Measurements from ENCODE around the gene HNRNPA1.

HNRNPA1 gene

DNA sequence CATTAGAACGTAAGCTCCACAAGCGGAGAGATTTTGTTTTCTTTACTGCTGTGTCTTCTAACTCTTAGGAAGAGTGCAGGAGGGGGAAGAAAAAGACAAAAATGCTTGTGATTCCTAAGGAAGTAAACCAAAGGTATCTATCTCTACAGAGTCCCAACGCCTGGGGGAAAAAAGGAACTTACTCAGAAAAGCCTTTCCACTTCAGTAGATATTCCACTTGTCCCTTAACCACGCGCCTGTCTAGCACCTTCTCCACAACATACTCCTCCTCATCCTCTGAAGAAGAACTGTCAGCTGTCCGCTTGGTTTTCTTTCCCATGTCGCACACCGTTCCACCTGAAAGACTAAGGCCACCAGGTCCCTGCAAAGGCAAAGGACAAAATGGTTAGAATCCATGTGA, 23.2 kb upstream of the HNRNPA1 start:
- no peaks in the 10 kb centered on the region for H3K27me3 ChIP-seq (ENCODE audit: low read depth, low read length)
- H3K4me1 ChIP-seq (ENCODE audit: control insufficient read depth in 1 of 2, insufficient read depth in 2 of 2, low read length in 2 of 2) = peaks cover 8 to 18% of the 10 kb centered on the region in 2 donors
- H3K9me3 ChIP-seq (ENCODE audit: control insufficient read depth in 1 of 2, low read length in 2 of 2) = no peaks in the 10 kb centered on the region
- H3K4me3 ChIP-seq (ENCODE audit: low read depth in 1 of 2, low read length in 2 of 2) = no peak overlapping the region
- H3K36me3 ChIP-seq (ENCODE audit: control insufficient read depth in 1 of 2, insufficient read depth in 2 of 2, low read length in 2 of 2) = peaks cover 15 to 38% of the 10 kb centered on the region in 2 donors
- no peak overlapping the region for H3K27ac ChIP-seq (ENCODE audit: low read length)

DNA sequence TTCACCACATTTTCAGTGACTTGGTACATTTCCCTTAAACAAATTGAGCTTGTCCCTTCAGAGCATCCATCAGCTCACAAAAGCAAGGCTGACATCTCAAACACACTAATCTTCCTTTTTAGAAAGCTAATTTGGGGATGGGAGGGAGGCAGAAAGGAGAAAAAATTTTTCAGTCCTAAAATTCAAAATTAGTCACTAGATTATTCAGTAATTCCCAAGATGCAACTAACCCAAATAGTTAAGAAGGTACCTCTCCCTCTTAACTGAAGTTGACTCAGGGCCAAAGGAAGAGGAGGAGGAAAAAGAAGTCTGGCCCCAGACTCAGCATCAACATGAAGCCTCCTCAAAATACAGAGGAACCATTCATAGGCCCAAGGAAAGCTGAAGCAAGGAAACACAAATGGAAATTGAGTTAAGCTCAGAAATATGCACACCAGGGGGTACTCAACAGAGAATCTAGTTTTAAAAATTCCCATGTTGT, 22.3 kb upstream of the HNRNPA1 start:
- Histone ChIP-seq H3K27ac (ENCODE audit: low read length) (peak overlapping the region; percentile 84), H3K27me3 (ENCODE audit: low read depth, low read length) (no peaks in the 10 kb centered on the region), H3K9me3 (ENCODE audit: control insufficient read depth in 1 of 2, low read length in 2 of 2) (no peaks in the 10 kb centered on the region), H3K4me3 (ENCODE audit: low read depth in 1 of 2, low read length in 2 of 2) (no peak overlapping the region), H3K36me3 (ENCODE audit: control insufficient read depth in 1 of 2, insufficient read depth in 2 of 2, low read length in 2 of 2) (peaks cover 15 to 38% of the 10 kb centered on the region in 2 donors), H3K4me1 (ENCODE audit: control insufficient read depth in 1 of 2, insufficient read depth in 2 of 2, low read length in 2 of 2) (peaks cover 8 to 18% of the 10 kb centered on the region in 2 donors)

DNA sequence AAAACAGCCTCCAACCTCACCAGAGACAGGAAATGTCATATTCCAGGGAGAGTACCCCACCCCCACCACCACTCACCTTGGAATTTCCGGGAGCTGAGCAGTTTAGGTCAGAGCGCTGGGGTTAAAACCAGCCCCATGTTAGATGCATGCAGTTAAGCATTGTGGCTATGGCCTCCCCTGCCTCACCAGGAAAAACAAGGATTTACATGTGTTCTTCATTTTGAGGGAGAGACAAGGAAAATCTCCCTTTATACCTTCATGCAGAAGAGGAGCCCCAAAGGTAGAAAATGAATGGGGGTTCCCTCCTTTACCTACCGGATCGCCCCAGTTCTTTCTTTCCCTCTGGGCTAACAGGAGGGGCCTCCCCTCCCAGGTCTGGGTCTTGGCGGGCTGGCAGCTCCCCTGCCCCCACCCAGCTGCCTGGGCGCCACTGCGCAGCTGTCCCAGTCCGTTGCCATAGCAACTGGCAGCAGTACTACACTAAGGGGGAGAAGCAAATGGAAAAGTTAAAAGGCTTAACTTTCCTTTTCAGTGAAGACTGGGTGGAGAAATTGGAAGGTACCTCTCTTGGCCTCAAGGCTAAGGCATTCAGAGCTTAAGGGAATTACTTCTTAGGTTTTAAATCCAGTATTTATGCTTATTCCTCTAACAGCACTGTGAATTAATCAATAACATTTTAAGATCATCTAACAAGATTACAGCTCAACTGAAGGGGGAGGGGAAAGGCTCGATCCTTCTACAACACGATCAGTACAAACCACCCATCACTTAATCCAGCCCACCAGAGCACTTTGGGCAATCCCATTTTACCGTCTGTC, 21.1 kb upstream of the HNRNPA1 start:
- Histone ChIP-seq H3K4me1 (ENCODE audit: control insufficient read depth in 1 of 2, insufficient read depth in 2 of 2, low read length in 2 of 2) (peaks cover 8 to 18% of the 10 kb centered on the region in 2 donors), H3K9me3 (ENCODE audit: control insufficient read depth in 1 of 2, low read length in 2 of 2) (no peaks in the 10 kb centered on the region)

DNA sequence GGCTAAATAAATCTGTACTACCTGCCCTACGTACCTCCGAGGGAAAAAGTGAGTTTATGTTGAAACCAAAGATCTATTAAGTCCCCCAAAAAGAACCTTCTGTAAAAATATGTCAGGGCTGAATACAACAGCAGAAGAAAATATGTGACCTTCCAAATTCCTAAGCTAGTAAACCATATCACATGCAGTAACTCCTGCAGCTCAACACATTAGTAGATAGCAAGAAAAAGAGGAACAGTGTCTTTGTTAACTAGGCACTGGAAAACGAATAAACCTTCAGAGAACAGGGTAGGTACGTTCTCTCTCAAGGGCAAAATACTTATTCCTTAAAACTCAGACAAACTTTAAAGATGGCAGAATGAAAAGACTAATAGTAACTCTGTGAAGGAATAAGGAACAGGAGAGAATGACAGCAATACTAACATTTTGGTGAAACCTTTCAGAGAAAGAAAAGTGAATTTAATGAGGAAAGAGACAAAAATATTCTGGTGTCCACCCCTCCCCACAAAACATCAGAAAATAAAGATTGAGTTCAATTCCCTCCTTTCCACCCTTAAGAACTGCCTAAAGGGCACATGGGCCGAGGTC, 18.6 kb upstream of the HNRNPA1 start:
- Histone ChIP-seq H3K36me3 (ENCODE audit: control insufficient read depth in 1 of 2, insufficient read depth in 2 of 2, low read length in 2 of 2) (peaks cover 5 to 12% of the 10 kb centered on the region in 2 donors), H3K27me3 (ENCODE audit: low read depth, low read length) (no peaks in the 10 kb centered on the region), H3K27ac (ENCODE audit: low read length) (peak overlapping the region; percentile 24), H3K4me1 (ENCODE audit: control insufficient read depth in 1 of 2, insufficient read depth in 2 of 2, low read length in 2 of 2) (peaks cover 8 to 18% of the 10 kb centered on the region in 2 donors), H3K9me3 (ENCODE audit: control insufficient read depth in 1 of 2, low read length in 2 of 2) (no peaks in the 10 kb centered on the region), H3K4me3 (ENCODE audit: low read depth in 1 of 2, low read length in 2 of 2) (no peak overlapping the region)

More for the DNA sequence above, 21.1 kb upstream of the HNRNPA1 start:
- H3K36me3 ChIP-seq (ENCODE audit: control insufficient read depth in 1 of 2, insufficient read depth in 2 of 2, low read length in 2 of 2) = peaks cover 15 to 29% of the 10 kb centered on the region in 2 donors
- peak overlapping the region; percentile 57 to 65 for H3K4me3 ChIP-seq (ENCODE audit: low read depth in 1 of 2, low read length in 2 of 2)
- peak overlapping the region; percentile 84 for H3K27ac ChIP-seq (ENCODE audit: low read length)
- H3K27me3 ChIP-seq (ENCODE audit: low read depth, low read length) = no peaks in the 10 kb centered on the region

- Histone ChIP-seq H3K4me1 (ENCODE audit: control insufficient read depth in 1 of 2, insufficient read depth in 2 of 2, low read length in 2 of 2) (peaks cover 8 to 18% of the 10 kb centered on the region in 2 donors), H3K36me3 (ENCODE audit: control insufficient read depth in 1 of 2, insufficient read depth in 2 of 2, low read length in 2 of 2) (peaks cover 0 to 8% of the 10 kb centered on the region in 2 donors), H3K27me3 (ENCODE audit: low read depth, low read length) (no peaks in the 10 kb centered on the region), H3K4me3 (ENCODE audit: low read depth in 1 of 2, low read length in 2 of 2) (no peak overlapping the region), H3K27ac (ENCODE audit: low read length) (no peak overlapping the region), H3K9me3 (ENCODE audit: control insufficient read depth in 1 of 2, low read length in 2 of 2) (no peaks in the 10 kb centered on the region)
Measured at GRCh38 chr12:54262403-54262925, 18.1 kb upstream of the HNRNPA1 start.

DNA sequence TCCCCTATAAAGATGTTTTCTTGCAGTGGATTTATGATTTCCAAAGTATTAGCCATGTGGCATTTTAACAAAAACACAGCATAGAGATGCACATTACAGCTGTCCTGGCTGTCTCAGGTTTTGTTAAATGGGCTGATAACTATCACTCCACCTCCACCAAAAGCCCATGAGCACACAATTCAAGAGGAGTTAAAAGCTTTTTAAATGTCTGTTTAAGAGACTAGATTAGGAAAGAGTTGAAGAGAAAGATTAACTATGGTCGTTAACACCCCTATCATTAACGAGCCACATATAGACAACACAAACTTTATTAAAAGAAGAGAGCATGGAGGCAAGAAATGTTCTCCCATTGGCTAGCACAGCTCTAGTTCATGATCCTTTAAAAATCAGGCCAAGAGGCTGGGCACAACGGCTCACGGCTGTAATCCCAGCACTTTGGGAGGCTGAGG, 15.1 kb upstream of the HNRNPA1 start:
- no peaks in the 10 kb centered on the region for H3K9me3 ChIP-seq (ENCODE audit: control insufficient read depth in 1 of 2, low read length in 2 of 2)
- no peak overlapping the region for H3K4me3 ChIP-seq (ENCODE audit: low read depth in 1 of 2, low read length in 2 of 2)
- no peaks in the 10 kb centered on the region for H3K36me3 ChIP-seq (ENCODE audit: control insufficient read depth in 1 of 2, insufficient read depth in 2 of 2, low read length in 2 of 2)
- peaks cover 0 to 9% of the 10 kb centered on the region in 2 donors for H3K4me1 ChIP-seq (ENCODE audit: control insufficient read depth in 1 of 2, insufficient read depth in 2 of 2, low read length in 2 of 2)
- H3K27me3 ChIP-seq (ENCODE audit: low read depth, low read length) = no peaks in the 10 kb centered on the region
- H3K27ac ChIP-seq (ENCODE audit: low read length) = no peak overlapping the region

DNA sequence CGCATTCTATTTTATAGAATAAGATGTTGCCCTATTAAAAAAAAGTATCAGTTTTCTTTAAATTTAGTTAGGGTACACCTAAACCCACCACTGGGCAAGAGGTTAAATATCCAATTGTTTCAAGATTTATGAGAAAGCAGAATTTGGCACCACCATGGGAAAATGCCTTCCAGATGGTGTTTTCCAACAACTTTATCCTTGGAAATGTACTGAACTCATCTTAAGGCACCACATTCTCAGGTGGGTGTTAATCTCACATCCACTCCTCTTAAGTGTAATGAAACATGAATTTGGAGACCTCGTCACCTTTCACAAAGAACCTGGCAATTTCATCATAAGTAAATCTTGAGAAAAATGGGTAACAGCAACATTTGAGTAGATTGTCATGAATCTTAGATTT, 13.7 kb upstream of the HNRNPA1 start:
- Histone ChIP-seq H3K4me1 (ENCODE audit: control insufficient read depth in 1 of 2, insufficient read depth in 2 of 2, low read length in 2 of 2) (peaks cover 0 to 4% of the 10 kb centered on the region in 2 donors), H3K36me3 (ENCODE audit: control insufficient read depth in 1 of 2, insufficient read depth in 2 of 2, low read length in 2 of 2) (no peaks in the 10 kb centered on the region), H3K27me3 (ENCODE audit: low read depth, low read length) (no peaks in the 10 kb centered on the region), H3K4me3 (ENCODE audit: low read depth in 1 of 2, low read length in 2 of 2) (no peak overlapping the region), H3K27ac (ENCODE audit: low read length) (no peak overlapping the region), H3K9me3 (ENCODE audit: control insufficient read depth in 1 of 2, low read length in 2 of 2) (no peaks in the 10 kb centered on the region)

DNA sequence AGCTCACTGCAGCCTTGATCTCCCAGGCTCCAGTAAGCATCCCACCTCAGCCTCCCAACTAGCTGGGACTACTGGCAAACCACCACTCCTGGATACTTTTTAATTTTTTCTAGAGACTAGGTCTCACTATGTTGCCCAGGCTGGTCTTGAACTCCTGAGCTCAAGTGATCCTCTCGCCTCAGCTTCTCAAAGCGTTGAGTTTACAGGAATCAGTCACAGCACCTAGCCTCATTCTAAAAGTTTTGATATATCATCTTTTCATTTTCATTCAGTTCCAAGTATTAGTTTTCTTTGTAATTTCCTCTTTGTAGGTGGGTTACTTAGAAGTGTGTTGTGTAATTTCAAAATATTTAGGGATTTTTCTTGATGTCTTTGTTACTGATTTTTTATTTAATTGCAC, 10.2 kb upstream of the HNRNPA1 start:
- no peaks in the 10 kb centered on the region for H3K27me3 ChIP-seq (ENCODE audit: low read depth, low read length)
- H3K36me3 ChIP-seq (ENCODE audit: control insufficient read depth in 1 of 2, insufficient read depth in 2 of 2, low read length in 2 of 2) = no peaks in the 10 kb centered on the region
- H3K4me3 ChIP-seq (ENCODE audit: low read depth in 1 of 2, low read length in 2 of 2) = no peak overlapping the region
- H3K4me1 ChIP-seq (ENCODE audit: control insufficient read depth in 1 of 2, insufficient read depth in 2 of 2, low read length in 2 of 2) = no peaks in the 10 kb centered on the region
- no peak overlapping the region for H3K27ac ChIP-seq (ENCODE audit: low read length)
- no peaks in the 10 kb centered on the region for H3K9me3 ChIP-seq (ENCODE audit: control insufficient read depth in 1 of 2, low read length in 2 of 2)

DNA sequence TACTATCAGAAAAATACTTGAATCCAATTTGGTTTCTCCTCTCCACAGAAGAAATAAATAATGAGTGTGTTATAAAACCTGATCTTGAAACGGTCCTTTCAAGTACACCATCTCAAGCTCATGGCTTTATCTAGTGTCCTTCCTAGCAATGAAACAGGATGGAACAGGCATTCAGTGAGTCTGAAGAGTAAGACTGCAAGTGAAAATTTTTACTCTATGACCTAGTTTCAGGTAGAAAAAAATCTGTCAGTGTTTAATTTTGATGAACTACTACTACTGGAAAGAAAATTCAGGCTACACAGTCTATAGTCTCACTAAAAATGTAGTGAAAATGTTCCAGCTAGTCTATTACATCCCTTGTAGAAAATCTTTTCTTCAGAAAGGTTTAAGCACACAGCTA, 8.3 kb upstream of the HNRNPA1 start:
- H3K9me3 ChIP-seq (ENCODE audit: control insufficient read depth in 1 of 2, low read length in 2 of 2) = no peaks in the 10 kb centered on the region
- H3K4me1 ChIP-seq (ENCODE audit: control insufficient read depth in 1 of 2, insufficient read depth in 2 of 2, low read length in 2 of 2) = no peaks in the 10 kb centered on the region
- no peaks in the 10 kb centered on the region for H3K27me3 ChIP-seq (ENCODE audit: low read depth, low read length)
- no peak overlapping the region for H3K4me3 ChIP-seq (ENCODE audit: low read depth in 1 of 2, low read length in 2 of 2)
- no peak overlapping the region for H3K27ac ChIP-seq (ENCODE audit: low read length)
- H3K36me3 ChIP-seq (ENCODE audit: control insufficient read depth in 1 of 2, insufficient read depth in 2 of 2, low read length in 2 of 2) = no peaks in the 10 kb centered on the region

GRCh38 chr12:54273981-54274380, 6.5 kb upstream of the HNRNPA1 start:
- Histone ChIP-seq H3K4me1 (ENCODE audit: control insufficient read depth in 1 of 2, insufficient read depth in 2 of 2, low read length in 2 of 2) (peaks cover 12 to 14% of the 10 kb centered on the region in 2 donors), H3K9me3 (ENCODE audit: control insufficient read depth in 1 of 2, low read length in 2 of 2) (no peaks in the 10 kb centered on the region), H3K27ac (ENCODE audit: low read length) (no peak overlapping the region), H3K4me3 (ENCODE audit: low read depth in 1 of 2, low read length in 2 of 2) (no peak overlapping the region), H3K36me3 (ENCODE audit: control insufficient read depth in 1 of 2, insufficient read depth in 2 of 2, low read length in 2 of 2) (peaks cover 0 to 8% of the 10 kb centered on the region in 2 donors), H3K27me3 (ENCODE audit: low read depth, low read length) (no peaks in the 10 kb centered on the region)

DNA sequence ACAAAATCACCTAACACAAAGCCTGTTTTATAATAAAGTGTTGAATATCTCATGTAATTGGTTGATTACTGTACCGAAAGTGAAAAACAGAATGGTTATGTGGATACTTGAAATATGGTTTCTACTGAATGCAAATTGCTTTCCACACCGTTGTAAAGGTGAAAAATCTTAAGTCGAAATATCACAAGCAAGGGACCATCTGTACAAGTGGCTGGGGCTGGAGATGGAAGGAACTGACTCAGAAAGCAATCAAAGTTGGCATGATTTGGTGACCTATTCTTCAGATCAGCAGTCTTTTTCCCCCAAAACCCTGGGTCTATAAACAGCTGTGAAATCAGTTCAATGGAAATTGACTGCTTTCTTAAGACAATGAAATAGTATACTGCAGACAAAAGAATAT, 4.2 kb upstream of the HNRNPA1 start:
- Histone ChIP-seq H3K4me3 (ENCODE audit: low read depth in 1 of 2, low read length in 2 of 2) (no peak overlapping the region), H3K27me3 (ENCODE audit: low read depth, low read length) (no peaks in the 10 kb centered on the region), H3K4me1 (ENCODE audit: control insufficient read depth in 1 of 2, insufficient read depth in 2 of 2, low read length in 2 of 2) (peaks cover 12 to 15% of the 10 kb centered on the region in 2 donors), H3K27ac (ENCODE audit: low read length) (no peak overlapping the region), H3K9me3 (ENCODE audit: control insufficient read depth in 1 of 2, low read length in 2 of 2) (no peaks in the 10 kb centered on the region), H3K36me3 (ENCODE audit: control insufficient read depth in 1 of 2, insufficient read depth in 2 of 2, low read length in 2 of 2) (peaks cover 0 to 11% of the 10 kb centered on the region in 2 donors)
